ENCODE data around the gene PYGM.

DNA sequence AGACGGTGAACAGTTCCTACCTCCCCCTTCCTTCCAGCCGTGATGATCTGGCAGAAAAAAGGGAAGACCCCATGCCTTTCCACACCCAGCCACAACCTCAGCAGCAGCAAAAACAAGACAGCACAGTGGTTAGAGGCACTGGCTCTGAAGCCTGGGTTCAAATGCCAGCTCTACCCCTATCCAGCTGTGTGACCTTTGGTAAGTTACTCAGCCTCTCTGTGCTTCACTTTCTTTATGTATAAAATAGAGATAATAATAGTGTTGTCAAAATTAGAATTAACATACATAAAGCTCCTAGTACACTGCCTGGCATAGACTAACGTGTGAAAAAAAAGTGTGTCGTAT, 41.0 kb downstream of the PYGM start:
- TF ChIP-seq, protein P1, sequence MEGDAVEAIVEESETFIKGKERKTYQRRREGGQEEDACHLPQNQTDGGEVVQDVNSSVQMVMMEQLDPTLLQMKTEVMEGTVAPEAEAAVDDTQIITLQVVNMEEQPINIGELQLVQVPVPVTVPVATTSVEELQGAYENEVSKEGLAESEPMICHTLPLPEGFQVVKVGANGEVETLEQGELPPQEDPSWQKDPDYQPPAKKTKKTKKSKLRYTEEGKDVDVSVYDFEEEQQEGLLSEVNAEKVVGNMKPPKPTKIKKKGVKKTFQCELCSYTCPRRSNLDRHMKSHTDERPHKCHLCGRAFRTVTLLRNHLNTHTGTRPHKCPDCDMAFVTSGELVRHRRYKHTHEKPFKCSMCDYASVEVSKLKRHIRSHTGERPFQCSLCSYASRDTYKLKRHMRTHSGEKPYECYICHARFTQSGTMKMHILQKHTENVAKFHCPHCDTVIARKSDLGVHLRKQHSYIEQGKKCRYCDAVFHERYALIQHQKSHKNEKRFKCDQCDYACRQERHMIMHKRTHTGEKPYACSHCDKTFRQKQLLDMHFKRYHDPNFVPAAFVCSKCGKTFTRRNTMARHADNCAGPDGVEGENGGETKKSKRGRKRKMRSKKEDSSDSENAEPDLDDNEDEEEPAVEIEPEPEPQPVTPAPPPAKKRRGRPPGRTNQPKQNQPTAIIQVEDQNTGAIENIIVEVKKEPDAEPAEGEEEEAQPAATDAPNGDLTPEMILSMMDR (IDR thresholded peaks at IDR 0.05), result no peak
- no peak for TF ChIP-seq POLR2A (IDR thresholded peaks at IDR 0.05)
- no peak for TF ChIP-seq POLR2AphosphoS5 (IDR thresholded peaks at IDR 0.05)
